ENCODE measurements around the gene SHISA5.

DNA sequence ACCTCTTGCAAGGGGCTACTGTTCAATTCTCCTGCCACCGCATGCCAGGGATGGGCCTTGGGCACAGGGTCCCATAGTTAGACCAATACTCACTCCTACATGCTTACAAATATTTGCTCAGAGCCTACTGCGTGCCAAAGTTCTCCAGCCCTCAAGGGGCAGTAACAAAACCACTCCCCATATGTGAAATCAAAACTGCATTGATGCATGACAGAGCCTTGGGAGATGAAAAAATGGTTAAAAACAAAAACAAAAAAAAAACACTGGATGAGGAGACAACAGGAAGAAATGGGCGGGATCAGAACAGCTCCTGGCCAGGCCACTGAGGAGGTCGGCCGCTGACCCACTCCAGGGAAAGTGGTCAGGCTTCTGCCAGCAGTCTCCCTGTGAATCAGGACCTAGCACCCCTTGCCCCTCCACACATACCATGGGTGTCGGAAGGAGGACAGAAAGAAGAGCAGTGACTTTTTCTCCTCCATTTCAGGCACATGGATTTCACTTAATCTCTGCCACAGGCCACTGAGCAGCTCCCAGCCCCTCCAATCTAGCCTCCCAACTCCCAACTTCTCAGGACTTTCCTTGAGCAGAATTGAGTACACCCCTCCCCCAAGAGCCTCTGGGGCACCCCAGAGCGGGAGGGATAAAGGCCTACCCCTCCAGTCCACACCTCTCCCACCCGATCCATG, 76.9 kb downstream of the SHISA5 start:
- TF ChIP-seq, protein P1, sequence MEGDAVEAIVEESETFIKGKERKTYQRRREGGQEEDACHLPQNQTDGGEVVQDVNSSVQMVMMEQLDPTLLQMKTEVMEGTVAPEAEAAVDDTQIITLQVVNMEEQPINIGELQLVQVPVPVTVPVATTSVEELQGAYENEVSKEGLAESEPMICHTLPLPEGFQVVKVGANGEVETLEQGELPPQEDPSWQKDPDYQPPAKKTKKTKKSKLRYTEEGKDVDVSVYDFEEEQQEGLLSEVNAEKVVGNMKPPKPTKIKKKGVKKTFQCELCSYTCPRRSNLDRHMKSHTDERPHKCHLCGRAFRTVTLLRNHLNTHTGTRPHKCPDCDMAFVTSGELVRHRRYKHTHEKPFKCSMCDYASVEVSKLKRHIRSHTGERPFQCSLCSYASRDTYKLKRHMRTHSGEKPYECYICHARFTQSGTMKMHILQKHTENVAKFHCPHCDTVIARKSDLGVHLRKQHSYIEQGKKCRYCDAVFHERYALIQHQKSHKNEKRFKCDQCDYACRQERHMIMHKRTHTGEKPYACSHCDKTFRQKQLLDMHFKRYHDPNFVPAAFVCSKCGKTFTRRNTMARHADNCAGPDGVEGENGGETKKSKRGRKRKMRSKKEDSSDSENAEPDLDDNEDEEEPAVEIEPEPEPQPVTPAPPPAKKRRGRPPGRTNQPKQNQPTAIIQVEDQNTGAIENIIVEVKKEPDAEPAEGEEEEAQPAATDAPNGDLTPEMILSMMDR (IDR thresholded peaks at IDR 0.05; ENCODE audit: low read depth, low read length): no peak
- no peak for TF ChIP-seq EZH2phosphoT487 (IDR thresholded peaks at IDR 0.05; ENCODE audit: low read depth)
